GM19467 (cell line): ENCODE data around the gene CLIC4.
"Not testable (repeated sequence)": the region's sequence is repeated elsewhere in the genome, so short reads cannot be mapped to it uniquely, and the experiment has no call there.

ENCODE experiments used
- ATAC-seq: cut with Tn5 transposase; IDR thresholded peaks from one replicate; pipeline ENCODE4 v1.9.1; 2021; ENCODE audit warnings: mild to moderate bottlenecking, moderate library complexity; ENCODE audit not compliant: unreplicated experiment

The CLIC4 gene

DNA sequence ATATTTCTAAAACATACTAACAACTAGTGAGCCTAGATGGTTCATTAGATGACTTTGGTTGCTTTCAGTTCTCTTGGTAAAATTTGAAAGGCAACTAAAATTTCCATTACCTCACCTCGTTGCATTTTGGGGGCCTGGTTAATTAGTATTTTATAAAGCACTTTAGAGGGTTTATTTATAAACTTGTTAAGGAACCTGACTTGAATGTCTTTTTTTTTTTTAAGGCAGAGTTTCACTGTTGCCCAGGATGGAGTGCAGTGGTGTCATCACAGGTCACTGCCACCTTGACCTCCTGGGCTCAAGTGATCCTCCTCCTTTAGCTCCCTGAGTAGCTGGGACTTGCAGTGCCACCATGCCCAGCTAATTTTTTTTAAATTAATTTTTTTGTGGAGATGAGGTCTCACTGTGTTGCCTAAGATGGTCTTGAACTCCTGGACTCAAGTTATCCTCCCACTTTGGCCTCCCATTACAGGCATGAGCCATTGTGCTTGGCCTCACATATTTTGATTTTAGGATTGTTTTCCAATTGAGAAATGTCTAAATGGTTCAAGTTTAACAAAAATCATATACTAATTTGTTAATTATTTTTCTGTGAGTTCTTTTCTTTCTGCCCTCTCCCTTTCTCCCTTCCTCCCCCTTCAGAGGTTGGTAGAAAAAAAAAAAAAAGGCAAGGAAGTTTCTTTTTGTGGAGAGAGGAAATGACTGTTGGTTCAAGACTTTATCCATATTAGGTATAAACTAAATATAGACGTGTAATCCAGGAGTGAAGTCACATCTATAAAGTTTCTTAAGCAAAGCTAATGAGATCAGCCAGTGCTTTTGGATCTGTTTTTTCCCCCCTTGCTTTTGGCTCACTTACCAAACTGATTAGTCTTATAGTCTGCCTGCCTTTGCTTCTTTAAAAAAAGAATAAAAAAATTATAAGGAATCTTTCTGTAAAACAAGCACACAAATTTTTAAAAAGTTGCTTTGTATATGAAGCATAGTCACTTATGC, 24.7 kb downstream of the CLIC4 start:
- ATAC-seq, result no peak

GRCh38 chr1:24770881-24771280, 25.6 kb downstream of the CLIC4 start:
- ATAC-seq, result no peak

GRCh38 chr1:24771574-24771973, 26.3 kb downstream of the CLIC4 start:
- no peak for ATAC-seq

DNA sequence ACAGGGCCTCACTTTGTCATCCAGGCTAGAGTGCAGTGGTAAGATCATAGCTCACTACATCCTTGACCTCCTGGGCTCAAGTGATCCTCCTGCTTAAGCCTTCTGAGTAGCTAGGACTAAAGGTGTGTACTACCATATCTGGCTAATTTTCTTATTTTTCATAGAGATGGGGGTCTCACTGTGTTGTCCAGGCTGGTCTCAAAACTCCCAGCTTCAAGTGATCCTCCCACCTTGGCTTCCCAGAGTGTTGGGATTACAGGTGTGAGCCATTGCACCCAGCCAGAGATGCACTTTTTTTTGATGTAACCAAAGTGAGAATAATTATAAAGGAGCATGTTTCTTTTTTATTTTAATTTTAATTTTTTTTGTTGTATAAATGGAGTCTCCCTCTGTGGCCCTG, 28.4 kb downstream of the CLIC4 start:
- no peak for ATAC-seq

GRCh38 chr1:24775348-24775747, 30.1 kb downstream of the CLIC4 start:
- ATAC-seq, result no peak

- no peak for ATAC-seq
Measured at GRCh38 chr1:24775916-24776315, 30.7 kb downstream of the CLIC4 start.

- ATAC-seq, result no peak
Measured at GRCh38 chr1:24776821-24777220, 31.6 kb downstream of the CLIC4 start.

- no peak for ATAC-seq
Measured at GRCh38 chr1:24778141-24778540, 32.9 kb downstream of the CLIC4 start.

- not testable (repeated sequence) for ATAC-seq
Measured at GRCh38 chr1:24779199-24779598, 34.0 kb downstream of the CLIC4 start.

DNA sequence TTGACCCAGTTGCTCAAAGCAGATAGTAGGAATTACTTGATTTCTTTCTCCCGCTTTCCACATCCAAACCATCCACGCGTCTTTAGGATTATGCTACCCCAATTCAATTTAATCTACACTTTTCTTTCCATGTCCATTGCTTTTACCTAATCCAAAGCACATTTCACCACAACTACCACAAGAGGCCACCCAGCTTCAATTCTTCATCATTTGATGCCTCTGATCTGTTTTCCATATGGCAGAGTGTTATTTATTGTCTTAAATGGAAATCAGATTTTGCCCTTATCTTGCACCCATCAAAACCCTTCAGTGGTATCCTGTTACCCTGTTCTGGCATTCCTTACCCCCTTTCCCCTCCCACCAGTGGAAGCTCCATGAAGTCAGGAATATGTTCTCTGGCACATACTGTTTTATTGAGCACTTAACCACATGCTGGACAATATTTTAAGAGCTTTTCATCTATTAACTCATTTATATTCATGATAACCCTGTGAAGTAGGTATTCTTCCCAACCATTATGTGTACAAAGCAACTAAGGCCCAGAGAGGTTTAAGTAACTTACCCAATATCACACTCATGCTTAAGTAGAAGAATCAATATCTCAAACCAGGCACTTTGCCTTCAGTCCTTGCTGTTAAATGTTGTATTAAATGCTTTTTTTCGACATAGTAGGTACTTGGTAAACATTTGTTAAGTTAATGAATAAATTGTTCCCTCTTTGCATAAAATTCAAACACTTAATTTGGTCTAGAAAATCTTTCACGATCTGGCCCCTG, 34.6 kb downstream of the CLIC4 start:
- ATAC-seq, result no peak

GRCh38 chr1:24780626-24781025, 35.4 kb downstream of the CLIC4 start:
- not testable (repeated sequence) for ATAC-seq

DNA sequence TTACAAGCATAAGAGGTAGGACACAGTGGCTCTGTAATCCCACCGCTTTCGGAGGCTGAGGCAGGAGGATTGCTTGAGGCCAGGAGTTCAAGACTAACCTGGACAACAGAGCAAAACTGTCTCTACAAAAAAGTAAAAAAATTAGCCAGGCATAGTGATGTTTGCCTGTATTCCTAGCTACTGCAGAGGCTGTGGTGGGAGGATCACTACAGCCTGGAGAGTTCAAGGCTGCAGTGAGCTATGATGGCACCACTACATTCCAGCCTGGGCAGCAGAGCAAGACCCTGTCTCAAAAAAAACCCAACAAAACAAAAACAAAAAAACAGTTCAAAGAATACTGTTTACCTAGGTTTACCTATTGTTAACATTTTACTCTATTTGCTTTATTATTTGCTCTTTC, 37.4 kb downstream of the CLIC4 start:
- no peak for ATAC-seq

- ATAC-seq, result no peak
Measured at GRCh38 chr1:24783713-24784112, 38.5 kb downstream of the CLIC4 start.

GRCh38 chr1:24786191-24786590, 40.9 kb downstream of the CLIC4 start:
- no peak for ATAC-seq

GRCh38 chr1:24790490-24790889, 45.2 kb downstream of the CLIC4 start:
- ATAC-seq, result no peak

DNA sequence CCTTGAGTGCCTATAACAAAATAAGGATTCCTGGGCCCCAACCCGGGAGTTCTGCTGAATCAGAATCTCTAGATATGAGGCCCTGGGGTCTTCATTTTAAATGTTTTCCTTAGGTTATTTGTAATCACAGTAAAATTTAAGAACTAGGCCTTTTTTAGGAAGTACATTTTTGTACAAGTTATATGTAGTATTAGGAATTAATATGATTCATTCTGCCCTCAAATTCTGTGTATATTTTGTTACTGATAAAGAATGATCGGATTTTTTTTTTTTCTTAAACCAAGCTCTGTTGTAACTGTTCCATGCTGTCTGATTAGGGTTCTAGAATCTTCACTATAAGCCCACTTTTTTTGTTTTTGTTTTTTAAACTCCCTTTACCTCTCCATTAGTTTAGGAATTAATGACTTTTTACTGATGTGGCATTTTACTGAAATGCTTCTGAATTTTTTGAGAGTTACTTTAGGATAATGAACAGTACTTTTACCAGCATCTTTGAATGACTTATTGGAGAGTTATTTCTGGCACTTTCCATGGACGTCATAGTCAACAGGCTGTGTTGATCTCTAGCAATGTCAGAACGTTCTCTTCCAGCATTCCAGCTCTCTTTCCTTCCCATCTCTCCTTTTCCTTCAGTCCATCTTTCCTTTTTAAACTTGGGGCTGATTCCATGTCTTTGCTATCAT, 48.3 kb downstream of the CLIC4 start:
- ATAC-seq, result no peak

GRCh38 chr1:24794130-24794502, 48.9 kb downstream of the CLIC4 start:
- not testable (repeated sequence) for ATAC-seq

GRCh38 chr1:24795236-24795635, 50.0 kb downstream of the CLIC4 start:
- ATAC-seq, result no peak

- ATAC-seq, result no peak
Measured at GRCh38 chr1:24796524-24796923, 51.3 kb downstream of the CLIC4 start.

DNA sequence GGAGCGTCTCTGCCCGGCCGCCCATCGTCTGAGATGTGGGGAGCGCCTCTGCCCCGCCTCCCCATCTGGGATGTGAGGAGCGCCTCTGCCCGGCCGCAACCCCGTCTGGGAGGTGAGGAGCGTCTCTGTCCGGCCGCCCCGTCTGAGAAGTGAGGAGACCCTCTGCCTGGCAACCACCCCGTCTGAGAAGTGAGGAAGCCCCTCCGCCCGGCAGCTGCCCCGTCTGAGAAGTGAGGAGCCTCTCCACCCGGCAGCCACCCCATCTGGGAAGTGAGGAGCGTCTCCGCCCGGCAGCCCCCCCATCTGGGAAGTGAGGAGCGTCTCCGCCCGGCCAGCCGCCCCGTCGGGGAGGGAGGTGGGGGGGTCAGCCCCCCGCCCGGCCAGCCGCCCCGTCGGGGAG, 54.0 kb downstream of the CLIC4 start:
- not testable (repeated sequence) for ATAC-seq

- no peak for ATAC-seq
Measured at GRCh38 chr1:24801176-24801575, 55.9 kb downstream of the CLIC4 start.
